ENCODE data around the gene COX4I2. TPM values are rescaled to one million over a fixed set of nuclear protein-coding genes. Genes with fewer than 3 reads are reported as not detected.

COX4I2 gene
- total RNA-seq, 4 donors from 2014 or later, result 2.1 to 14.2 (median 7.1) TPM

- 75% methylated on average over 12 of the region's 14 CpGs for WGBS
- intact Hi-C loops (cut with DNase I), result no loop called here
Observed at GRCh38 chr20:31633339-31633914, 4.3 kb upstream of the COX4I2 start.

GRCh38 chr20:31638317-31638716, 605 bp downstream of the COX4I2 start:
- WGBS, result 100% methylated on average over 1 of the region's 4 CpGs
- intact Hi-C loops (cut with DNase I), result no loop called here

More at GRCh38 chr20:31633339-31633914, 4.3 kb upstream of the COX4I2 start:
- Histone ChIP-seq H3K9me3 (no peaks in the 10 kb centered on the region), H3K27ac (replicated peaks in 1 of 4) (no peak overlapping the region), H3K27me3 (peaks cover 0 to 13% (median 6%) of the 10 kb centered on the region in 4 donors), H3K4me3 (no peak overlapping the region), H3K4me1 (peaks cover 0 to 15% (median 5%) of the 10 kb centered on the region in 4 donors), H3K36me3 (no peaks in the 10 kb centered on the region)
- TF ChIP-seq POLR2AphosphoS5 (IDR thresholded peaks at IDR 0.05), result peak; percentile 48 to 54
- no peak for TF ChIP-seq POLR2A (IDR thresholded peaks at IDR 0.05; ENCODE audit: low read depth)
- DNase-seq (ENCODE audit: extremely low spot score), result peak; percentile 93

GRCh38 chr20:31638816-31639215, 1.1 kb downstream of the COX4I2 start:
- intact Hi-C loops (cut with DNase I), result no loop called here
- 79% methylated on average over 4 of the region's 4 CpGs for WGBS
- DNase-seq (ENCODE audit: extremely low spot score), result no peak

More at GRCh38 chr20:31638317-31638716, 605 bp downstream of the COX4I2 start:
- peak overlapping the region in 3 of 4 donors; percentile 27 to 34 (median 31) for H3K4me3 ChIP-seq
- H3K36me3 ChIP-seq, result no peaks in the 10 kb centered on the region
- peaks cover 0 to 11% (median 5%) of the 10 kb centered on the region in 4 donors for H3K4me1 ChIP-seq
- DNase-seq (ENCODE audit: extremely low spot score), result no peak
- H3K27ac ChIP-seq (replicated peaks in 1 of 4), result peak overlapping the region; percentile 33 to 62 (median 46)
- TF ChIP-seq EP300 (IDR thresholded peaks at IDR 0.05) (no peak), POLR2A (IDR thresholded peaks at IDR 0.05; ENCODE audit: low read depth) (no peak), POLR2AphosphoS5 (IDR thresholded peaks at IDR 0.05) (no peak)
- TF ChIP-seq, protein P1, sequence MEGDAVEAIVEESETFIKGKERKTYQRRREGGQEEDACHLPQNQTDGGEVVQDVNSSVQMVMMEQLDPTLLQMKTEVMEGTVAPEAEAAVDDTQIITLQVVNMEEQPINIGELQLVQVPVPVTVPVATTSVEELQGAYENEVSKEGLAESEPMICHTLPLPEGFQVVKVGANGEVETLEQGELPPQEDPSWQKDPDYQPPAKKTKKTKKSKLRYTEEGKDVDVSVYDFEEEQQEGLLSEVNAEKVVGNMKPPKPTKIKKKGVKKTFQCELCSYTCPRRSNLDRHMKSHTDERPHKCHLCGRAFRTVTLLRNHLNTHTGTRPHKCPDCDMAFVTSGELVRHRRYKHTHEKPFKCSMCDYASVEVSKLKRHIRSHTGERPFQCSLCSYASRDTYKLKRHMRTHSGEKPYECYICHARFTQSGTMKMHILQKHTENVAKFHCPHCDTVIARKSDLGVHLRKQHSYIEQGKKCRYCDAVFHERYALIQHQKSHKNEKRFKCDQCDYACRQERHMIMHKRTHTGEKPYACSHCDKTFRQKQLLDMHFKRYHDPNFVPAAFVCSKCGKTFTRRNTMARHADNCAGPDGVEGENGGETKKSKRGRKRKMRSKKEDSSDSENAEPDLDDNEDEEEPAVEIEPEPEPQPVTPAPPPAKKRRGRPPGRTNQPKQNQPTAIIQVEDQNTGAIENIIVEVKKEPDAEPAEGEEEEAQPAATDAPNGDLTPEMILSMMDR (IDR thresholded peaks at IDR 0.05), result no peak
- H3K9me3 ChIP-seq, result no peaks in the 10 kb centered on the region
- H3K27me3 ChIP-seq, result peaks cover 0 to 32% (median 6%) of the 10 kb centered on the region in 4 donors

DNA sequence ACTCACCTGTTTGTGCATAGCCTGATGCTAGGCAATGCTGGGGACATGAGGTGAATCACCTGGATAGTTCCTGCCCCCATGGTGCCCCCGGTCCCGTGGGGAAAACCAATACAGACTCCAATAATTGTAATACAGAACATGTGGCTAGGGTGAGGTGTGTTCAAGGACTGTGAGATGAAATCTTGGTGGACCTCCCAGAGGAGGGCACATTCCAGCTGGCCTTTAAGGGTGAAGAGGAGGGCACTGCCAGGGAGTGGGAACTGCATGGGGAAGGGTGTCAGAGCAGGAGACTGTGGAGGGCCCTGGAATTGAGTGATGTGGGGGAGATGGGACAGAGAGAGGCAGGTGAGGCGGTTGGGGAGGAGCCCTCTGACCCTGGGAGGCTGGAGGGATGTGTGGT, 2.5 kb downstream of the COX4I2 start:
- 85% methylated on average over 3 of the region's 3 CpGs for WGBS
- Histone ChIP-seq H3K27ac (replicated peaks in 1 of 4) (no peak overlapping the region), H3K4me3 (no peak overlapping the region), H3K27me3 (peaks cover 0 to 32% (median 6%) of the 10 kb centered on the region in 4 donors), H3K9me3 (no peaks in the 10 kb centered on the region), H3K36me3 (no peaks in the 10 kb centered on the region), H3K4me1 (peaks cover 0 to 8% (median 5%) of the 10 kb centered on the region in 4 donors)
- no peak for TF ChIP-seq EP300 (IDR thresholded peaks at IDR 0.05)
- TF ChIP-seq, protein P1 (IDR thresholded peaks at IDR 0.05), result no peak
- DNase-seq (ENCODE audit: extremely low spot score), result no peak
- intact Hi-C loops (cut with DNase I), result no loop called here

More at GRCh38 chr20:31638816-31639215, 1.1 kb downstream of the COX4I2 start:
- peaks cover 0 to 32% (median 6%) of the 10 kb centered on the region in 4 donors for H3K27me3 ChIP-seq
- H3K9me3 ChIP-seq, result no peaks in the 10 kb centered on the region
- no peak overlapping the region for H3K4me3 ChIP-seq
- TF ChIP-seq POLR2A (IDR thresholded peaks at IDR 0.05; ENCODE audit: low read depth), result no peak
- no peak for TF ChIP-seq EP300 (IDR thresholded peaks at IDR 0.05)
- TF ChIP-seq, protein P1 (IDR thresholded peaks at IDR 0.05), result no peak
- TF ChIP-seq POLR2AphosphoS5 (IDR thresholded peaks at IDR 0.05), result no peak
- peaks cover 0 to 8% (median 5%) of the 10 kb centered on the region in 4 donors for H3K4me1 ChIP-seq
- H3K36me3 ChIP-seq, result no peaks in the 10 kb centered on the region
- peak overlapping the region in 3 of 4 donors; percentile 33 to 62 (median 43) for H3K27ac ChIP-seq (replicated peaks in 1 of 4)

GRCh38 chr20:31641391-31641790, 3.7 kb downstream of the COX4I2 start:
- intact Hi-C loops (cut with DNase I), result no loop called here
- peaks cover 0 to 8% (median 5%) of the 10 kb centered on the region in 4 donors for H3K4me1 ChIP-seq
- no peak for TF ChIP-seq POLR2AphosphoS5 (IDR thresholded peaks at IDR 0.05)
- no peak for TF ChIP-seq EP300 (IDR thresholded peaks at IDR 0.05)
- TF ChIP-seq POLR2A (IDR thresholded peaks at IDR 0.05; ENCODE audit: low read depth), result no peak
- TF ChIP-seq, protein P1 (IDR thresholded peaks at IDR 0.05), result no peak
- no peak overlapping the region for H3K4me3 ChIP-seq
- WGBS, result 92% methylated on average over 6 of the region's 6 CpGs
- H3K36me3 ChIP-seq, result no peaks in the 10 kb centered on the region
- H3K27ac ChIP-seq (replicated peaks in 1 of 4), result no peak overlapping the region
- no peak for DNase-seq (ENCODE audit: extremely low spot score)
- H3K27me3 ChIP-seq, result peaks cover 0 to 32% (median 6%) of the 10 kb centered on the region in 4 donors
- no peaks in the 10 kb centered on the region for H3K9me3 ChIP-seq

Measured in esophagus muscularis mucosa (tissue), 4 donors.